GM12891 (cell line): ENCODE measurements around the gene MYL7.

Experiments used
- PAX5 ChIP-seq: IDR thresholded peaks from 2 replicates; pipeline ENCODE4 v1.6.1; 2011; ENCODE audit warnings: low read length, moderate library complexity, mild to moderate bottlenecking; ENCODE audit not compliant: insufficient read depth, severe bottlenecking
- POLR2A ChIP-seq: IDR thresholded peaks from 2 replicates; pipeline ENCODE4 v1.6.1; 2011; ENCODE audit warnings: low read depth, low read length, control low read depth
- POLR2AphosphoS5 ChIP-seq: IDR thresholded peaks from 2 replicates; pipeline ENCODE4 v1.6.1; 2011; ENCODE audit warnings: low read depth, low read length, control low read depth
- SPI1 ChIP-seq: IDR thresholded peaks from 2 replicates; pipeline ENCODE4 v1.6.1; 2011; ENCODE audit warnings: low read depth, low read length, control low read depth
- TAF1 ChIP-seq: IDR thresholded peaks from 2 replicates; pipeline ENCODE4 v1.6.1; 2011; ENCODE audit warnings: low read depth, low read length, control low read depth

DNA sequence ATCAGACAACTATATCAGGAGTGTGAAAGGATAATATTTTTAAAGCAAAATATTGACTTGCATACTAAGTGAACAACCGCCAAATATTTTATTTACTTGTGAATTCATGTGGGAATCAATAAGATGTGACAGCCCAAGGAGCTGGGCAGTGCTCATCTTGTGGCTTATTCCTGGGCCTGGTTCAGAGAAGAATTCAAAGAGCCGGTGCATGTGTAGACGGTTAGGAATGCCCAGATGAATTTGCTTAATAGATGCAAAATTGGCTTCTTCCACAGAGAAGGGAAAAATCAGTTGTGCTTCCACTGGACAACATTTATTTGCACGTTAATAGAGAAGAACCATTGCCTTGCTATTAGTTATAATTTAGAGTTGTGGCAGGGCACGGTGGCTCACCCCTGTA is 4.4 kb downstream of the MYL7 start:
- TF ChIP-seq TAF1 (no peak), PAX5 (no peak), POLR2AphosphoS5 (no peak), POLR2A (no peak), SPI1 (no peak)
